HG02970 (cell line): ENCODE measurements around the gene MIGA2.

ENCODE experiments used
- ATAC-seq: cut with Tn5 transposase; IDR thresholded peaks from one replicate; pipeline ENCODE4 v1.9.1; 2021; ENCODE audit warnings: mild to moderate bottlenecking, moderate library complexity, moderate number of reproducible peaks; ENCODE audit not compliant: unreplicated experiment, low FRiP score

The MIGA2 gene

DNA sequence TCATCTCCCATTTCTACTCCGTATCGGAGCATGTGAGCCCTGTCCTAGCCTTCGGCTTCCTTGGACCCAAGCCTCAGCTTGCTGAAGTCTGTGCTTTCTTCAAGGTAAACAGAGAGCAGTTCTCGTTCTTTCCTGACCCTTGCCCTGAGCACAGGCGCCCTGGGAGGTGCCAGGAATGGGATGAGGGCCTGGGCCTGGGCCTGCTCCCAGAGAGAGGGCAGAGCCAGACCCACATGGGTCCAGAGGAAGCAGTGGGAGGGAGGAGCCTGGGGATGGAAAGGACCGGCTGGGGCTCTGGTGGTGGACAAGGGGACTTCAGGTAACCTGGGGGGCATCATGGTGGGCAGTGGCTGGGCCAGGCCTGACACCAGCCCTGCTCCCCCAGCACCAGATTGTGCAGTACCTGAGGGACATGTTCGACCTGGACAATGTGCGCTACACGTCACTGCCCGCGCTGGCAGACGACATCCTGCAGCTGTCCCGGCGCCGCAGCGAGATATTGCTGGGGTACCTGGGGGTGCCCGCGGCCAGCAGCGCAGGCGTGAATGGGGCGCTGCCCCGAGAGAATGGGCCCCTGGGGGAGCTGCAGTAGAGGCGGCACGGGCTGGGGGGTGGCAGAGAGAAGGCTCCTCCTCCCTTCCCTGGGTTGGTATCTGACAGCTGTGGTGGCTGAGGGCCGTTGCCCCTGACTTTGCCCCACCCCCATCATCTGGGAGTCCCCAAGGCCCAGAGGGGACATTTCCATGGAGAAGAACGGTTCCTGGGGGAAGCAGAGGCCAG, 33.6 kb downstream of the MIGA2 start:
- ATAC-seq = no peak

DNA sequence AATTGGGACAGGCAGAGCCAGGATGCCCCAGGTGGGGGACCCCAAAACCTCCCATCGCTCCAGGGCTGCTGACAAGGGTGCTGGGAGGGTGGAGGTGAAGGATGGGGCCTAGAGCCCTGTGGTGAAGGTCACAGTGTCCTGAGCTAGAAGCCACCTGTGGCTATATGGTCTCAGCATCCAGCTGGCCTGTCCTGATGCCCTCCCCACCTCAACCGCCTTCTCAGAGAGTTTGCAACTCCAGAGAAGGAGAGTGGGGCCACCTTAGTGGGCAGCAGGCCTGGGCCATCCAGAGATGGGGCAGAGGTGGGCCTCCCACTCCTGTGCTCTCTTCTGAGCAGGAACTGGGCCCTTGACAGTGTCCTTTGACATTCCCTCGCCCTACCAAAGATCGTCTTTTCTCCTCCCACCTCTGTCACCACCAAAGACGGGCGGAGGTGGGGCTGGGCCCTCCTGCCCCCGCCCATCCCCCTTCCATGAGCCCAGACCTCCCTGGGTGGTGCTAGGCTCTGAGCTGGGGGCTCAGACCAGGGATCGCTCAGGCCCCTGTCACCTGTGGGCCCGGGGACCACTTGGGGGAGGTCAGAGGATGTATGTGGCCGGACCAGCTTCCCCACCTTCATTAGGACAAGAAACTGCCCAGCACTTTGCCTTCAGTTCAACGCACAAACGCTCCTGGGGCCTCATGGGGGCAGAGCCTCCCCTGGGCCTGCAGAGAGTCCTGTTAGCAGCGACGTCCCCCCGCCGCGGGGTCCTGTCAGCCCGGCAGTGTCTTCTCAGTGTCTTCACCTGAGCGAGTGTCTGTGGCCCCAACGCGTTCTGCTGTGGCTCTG, 34.5 kb downstream of the MIGA2 start:
- ATAC-seq = no peak

DNA sequence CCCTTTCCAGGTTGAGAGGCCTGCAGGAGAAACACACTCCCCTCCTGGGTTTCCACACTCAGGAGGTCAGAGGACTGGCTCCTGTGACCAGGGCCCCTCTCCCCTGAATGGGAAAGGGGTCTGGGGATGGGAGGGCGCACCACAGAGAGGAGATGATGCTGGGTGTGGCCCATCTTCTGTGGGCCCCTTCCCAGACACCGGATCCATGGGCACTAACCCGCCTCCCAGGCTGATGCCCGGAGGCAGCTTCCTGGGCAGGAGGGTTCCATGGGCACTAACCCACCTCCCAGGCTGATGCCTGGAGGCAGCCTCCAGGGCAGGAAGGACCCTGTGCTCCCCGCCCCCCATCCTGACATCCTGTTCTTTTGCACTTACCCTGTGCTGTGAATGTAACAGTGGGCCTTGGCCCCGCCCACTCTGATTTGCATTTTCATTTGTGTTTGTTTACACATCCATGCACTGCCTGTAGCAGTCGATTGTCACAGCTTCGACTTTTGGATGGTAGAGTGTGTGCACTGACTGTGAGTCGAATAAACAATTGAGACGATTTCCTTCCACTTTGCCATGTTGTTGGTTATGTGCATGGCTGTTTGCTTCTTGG, 35.2 kb downstream of the MIGA2 start:
- ATAC-seq = no peak

DNA sequence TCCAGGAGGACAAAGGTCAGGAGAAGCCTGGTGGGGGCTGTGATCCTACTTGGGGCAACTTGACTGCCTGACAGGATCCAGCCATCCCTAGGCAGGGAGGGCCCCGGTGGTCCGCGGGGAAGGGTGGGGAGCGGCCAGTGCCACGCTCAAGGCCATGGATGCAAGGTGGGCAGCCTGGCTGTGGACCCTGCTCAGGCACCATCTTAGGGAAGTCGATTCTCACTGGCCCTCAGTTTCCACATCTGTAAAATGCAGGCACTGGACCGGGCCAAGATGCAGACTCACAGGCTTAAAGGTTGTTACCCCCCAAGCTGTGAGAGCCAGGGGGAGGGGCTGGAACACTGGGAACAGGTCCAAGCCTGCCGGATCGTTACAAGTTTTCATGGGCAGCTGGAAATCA, 35.7 kb downstream of the MIGA2 start:
- no peak for ATAC-seq

GRCh38 chr9:129073404-129073803, 37.0 kb downstream of the MIGA2 start:
- no peak for ATAC-seq

- ATAC-seq = no peak
Observed at GRCh38 chr9:129074106-129074505, 37.7 kb downstream of the MIGA2 start.

DNA sequence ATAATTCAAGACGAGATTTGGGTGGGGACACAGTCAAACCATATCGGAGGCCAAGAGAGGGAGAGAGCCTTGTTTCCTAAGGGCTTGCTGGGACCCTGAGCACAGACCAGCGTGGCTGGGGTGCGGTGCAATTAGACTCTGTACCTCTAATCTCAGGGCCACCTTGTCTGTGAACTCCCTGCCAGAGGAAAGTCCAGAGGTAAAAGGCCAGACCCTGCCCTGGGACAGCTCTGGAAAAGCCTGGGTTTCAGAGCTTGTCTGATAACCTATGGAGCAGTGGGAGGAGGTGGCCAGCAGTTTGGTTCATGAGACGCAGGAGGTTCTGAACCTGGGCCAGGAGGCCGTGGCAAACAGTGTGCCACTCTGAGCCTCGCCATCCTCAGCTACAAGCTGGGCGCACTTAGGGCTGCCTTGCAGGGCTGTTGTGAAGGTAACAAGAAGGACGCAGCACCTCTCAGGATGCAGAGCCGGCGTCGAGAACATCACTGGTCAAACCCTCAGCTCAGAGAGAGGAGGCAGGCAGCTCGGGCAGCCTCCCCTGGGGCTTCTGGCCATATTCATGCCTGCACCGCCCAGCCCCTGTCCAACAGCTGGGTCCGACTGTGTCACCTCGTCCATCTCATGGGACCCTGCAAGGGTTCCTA, 39.7 kb downstream of the MIGA2 start:
- no peak for ATAC-seq

DNA sequence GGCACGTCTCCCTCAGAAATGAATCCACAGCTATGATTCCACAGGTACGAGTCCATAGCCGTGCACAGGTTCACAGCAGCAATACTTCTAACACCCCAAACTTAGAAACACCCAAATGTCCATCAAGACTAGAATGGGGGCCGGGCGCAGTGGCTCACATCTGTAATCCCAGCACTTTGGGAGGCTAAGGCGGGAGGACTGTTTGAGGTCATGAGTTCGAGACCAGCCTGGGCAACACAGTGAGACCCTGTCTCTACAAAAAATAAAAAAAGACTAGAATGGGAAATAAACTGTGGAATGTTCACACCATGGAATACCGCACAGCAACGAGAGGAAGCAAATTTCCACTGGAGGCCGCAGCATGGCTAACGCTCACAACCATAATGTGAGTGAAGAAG, 40.2 kb downstream of the MIGA2 start:
- ATAC-seq = no peak

DNA sequence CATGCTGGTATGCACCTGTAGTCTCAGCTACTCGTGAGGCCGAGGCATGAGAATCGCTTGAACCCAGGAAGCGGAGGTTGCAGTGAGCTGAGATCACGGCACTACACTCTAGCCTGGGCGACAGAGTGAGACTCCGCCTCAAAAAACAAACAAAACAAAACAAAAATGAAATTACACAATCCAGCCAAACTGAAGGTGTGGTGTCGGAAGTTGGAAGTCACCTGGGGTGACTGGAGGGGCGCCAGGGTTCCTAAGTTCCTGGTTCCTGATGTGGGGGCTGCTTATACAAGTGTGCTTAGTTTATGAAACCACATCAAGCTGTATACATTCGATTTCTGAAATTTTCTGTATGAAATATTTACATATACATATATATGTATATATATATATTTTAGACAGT, 40.8 kb downstream of the MIGA2 start:
- no peak for ATAC-seq

GRCh38 chr9:129078691-129079503, 42.5 kb downstream of the MIGA2 start:
- ATAC-seq = no peak

GRCh38 chr9:129079829-129080228, 43.4 kb downstream of the MIGA2 start:
- no peak for ATAC-seq

GRCh38 chr9:129080298-129080600, 43.8 kb downstream of the MIGA2 start:
- ATAC-seq = no peak

- ATAC-seq = peak; percentile 94
Observed at GRCh38 chr9:129080601-129081387, 44.4 kb downstream of the MIGA2 start, which contains the start of gene DOLPP1. DOLPP1 (plus strand) TSS chr9:129081111; CDS start chr9:129081132, 21 bp downstream.

DNA sequence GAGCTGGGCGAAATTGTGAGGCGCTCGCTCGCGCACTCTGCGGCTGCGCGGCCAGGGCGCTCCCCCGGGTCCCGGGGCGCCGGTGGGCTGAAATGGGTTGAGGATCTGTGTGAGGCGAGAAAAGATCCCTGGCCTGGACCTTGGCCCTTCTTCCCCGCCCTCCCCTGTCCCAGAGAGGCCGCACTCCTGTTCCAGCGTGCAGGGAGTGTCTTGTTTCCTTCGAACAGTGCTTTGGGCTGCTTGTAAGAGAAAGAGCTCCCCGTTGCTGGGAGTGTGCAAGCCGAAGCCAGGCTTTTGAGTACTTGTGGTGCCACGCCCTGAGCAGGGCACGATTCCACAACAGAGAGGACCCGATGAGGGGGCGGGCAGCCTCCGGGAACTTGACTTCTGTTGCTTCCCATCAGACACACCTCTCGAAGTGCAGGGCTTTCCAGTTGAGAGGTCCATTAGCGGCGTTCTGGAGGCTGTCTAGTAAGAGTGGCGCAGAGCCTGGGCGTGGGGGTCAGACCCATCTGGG, 45.0 kb downstream of the MIGA2 start:
- no peak for ATAC-seq

- no peak for ATAC-seq
Observed at GRCh38 chr9:129084087-129084486, 47.7 kb downstream of the MIGA2 start.

DNA sequence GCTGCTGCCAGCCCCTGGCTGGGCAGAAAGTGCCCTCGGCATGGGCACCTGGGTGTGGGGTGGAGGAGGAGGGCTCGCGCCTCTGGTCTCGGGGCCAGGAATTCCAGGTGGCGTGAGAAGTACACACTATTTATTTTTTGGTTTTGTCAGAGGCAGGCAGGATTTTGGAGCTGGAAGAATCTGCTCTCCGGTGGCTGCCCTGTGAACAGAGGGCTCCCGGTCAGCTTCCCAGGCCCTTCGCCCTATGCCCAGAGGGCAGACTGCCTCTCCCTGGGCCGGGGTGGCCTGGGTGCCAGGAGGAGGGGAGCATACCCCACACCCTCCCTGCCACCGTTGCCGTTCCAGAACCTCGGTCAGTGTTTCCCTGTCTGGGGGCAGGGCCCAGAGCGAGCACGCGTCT, 52.8 kb downstream of the MIGA2 start:
- ATAC-seq = no peak

GRCh38 chr9:129093602-129094386, 57.4 kb downstream of the MIGA2 start:
- ATAC-seq = no peak

- ATAC-seq = no peak
Observed at GRCh38 chr9:129094387-129095169, 58.2 kb downstream of the MIGA2 start.
